K562 (cell line): Measurements from ENCODE around the gene GNPTAB. TPM values are rescaled to one million over a fixed set of nuclear protein-coding genes. Genes with fewer than 3 reads are reported as not detected.

Experiments
- ATAC-seq: fragments of 200-7000 bp; cut with Tn5 transposase; 3 replicates; pipeline ENCODE4 v1.9.1; 2020; ENCODE audit warnings: moderate library complexity
- BruUV-seq: library from RNA; stranded (reverse); fragments of 400-500 nt; replicated peaks from 2 replicates; lab custom pipeline; 2021; lab: Mats Ljungman, UMichigan
- CTCF ChIA-PET: fragments of 300-600 bp; formaldehyde crosslinking; extraction: SDS; loops from one replicate; lab custom pipeline; 2021; ENCODE audit warnings: low intra/inter-chr PET ratio; lab: Yijun Ruan, JAX
- POLR2A ChIA-PET: fragments of 300-600, 350-650 bp; sonication (Branson Sonifier 250); formaldehyde crosslinking; extraction: SDS; loops from one replicate; lab custom pipeline; 2021; ENCODE audit warnings: antibody characterized with exemption, inconsistent platforms; lab: Yijun Ruan, JAX
- DNase-seq, 4 experiments: peaks; one replicate each; pipeline versions ENCODE4 v3.0.0 to v3.0.0-alpha.2; 2011 to 2018; ENCODE audit warnings: low spot score in 3 of 4, mixed read lengths in 3 of 4; ENCODE audit errors: extremely low read depth in 1 of 4
- FAIRE-seq: peaks from 2 replicates; lab custom pipeline; 2011; peaks lifted over from hg19 to GRCh38; lab: Jason Lieb, UNC
- H2AFZ ChIP-seq: 2 replicates; pipeline ENCODE4 v1.6.0; 2011; ENCODE audit warnings: low read depth, low read length, control low read depth, inconsistent platforms
- H3K27ac ChIP-seq: fragments of 200-600 bp; 3 replicates; pipeline ENCODE4 v1.8.0; 2011; ENCODE audit warnings: low read depth, mild to moderate bottlenecking, control low read depth, inconsistent platforms, low read length, moderate library complexity, mixed read lengths; ENCODE audit errors: extremely low read depth
- H3K27me3 ChIP-seq, 2 experiments: fragments of 300-600 bp in 1 of 2; 2 replicates in 1 of 2; 3 replicates in 1 of 2; pipeline versions ENCODE4 v1.6.0 to v1.8.0; 2011; ENCODE audit warnings: inconsistent platforms in 2 of 2, low read length in 2 of 2, mild to moderate bottlenecking in 1 of 2, mixed read lengths in 1 of 2, moderate library complexity in 1 of 2; ENCODE audit not compliant: control insufficient read depth in 2 of 2, insufficient read depth in 2 of 2
- H3K36me3 ChIP-seq: fragments of 300-600 bp; 3 replicates; pipeline ENCODE4 v1.8.0; 2011; ENCODE audit warnings: mild to moderate bottlenecking, low read length, inconsistent platforms; ENCODE audit not compliant: control insufficient read depth, insufficient read depth
- H3K4me1 ChIP-seq, 2 experiments: fragments of 200-600 bp in 1 of 2; replicated peaks in 1 of 2; 2 replicates in 1 of 2; 3 replicates in 1 of 2; pipeline versions ENCODE4 v1.5.1 to v1.8.0; 2011; ENCODE audit warnings: inconsistent platforms in 2 of 2, low read length in 2 of 2, mild to moderate bottlenecking in 1 of 2, mixed read lengths in 1 of 2, moderate library complexity in 1 of 2; ENCODE audit not compliant: control insufficient read depth in 2 of 2, insufficient read depth in 2 of 2
- H3K4me2 ChIP-seq: 2 replicates; pipeline ENCODE4 v1.6.1; 2011; ENCODE audit warnings: low read length, control low read depth, inconsistent platforms, mixed read lengths; ENCODE audit not compliant: insufficient read depth
- H3K4me3 ChIP-seq: fragments of 200-600 bp; sonication (generic), shearing (Covaris generic); 2 replicates; pipeline ENCODE4 v1.5.1; 2016; ENCODE audit warnings: control low read depth, inconsistent platforms
- H3K79me2 ChIP-seq: fragments of 200-600 bp; 3 replicates; pipeline ENCODE4 v1.8.0; 2011; ENCODE audit warnings: low read length, inconsistent platforms; ENCODE audit not compliant: control insufficient read depth, insufficient read depth
- H3K9ac ChIP-seq, 2 experiments: 2 replicates each; pipeline versions ENCODE4 v1.6.0 to v1.6.1; 2011; ENCODE audit warnings: low read depth in 2 of 2, low read length in 2 of 2, control low read depth in 1 of 2, inconsistent platforms in 1 of 2, mild to moderate bottlenecking in 1 of 2, mixed read lengths in 1 of 2; ENCODE audit not compliant: insufficient read depth in 1 of 2
- H3K9me1 ChIP-seq: one replicate; pipeline ENCODE4 v1.6.0; 2011; ENCODE audit warnings: inconsistent platforms, mild to moderate bottlenecking, low read length, moderate library complexity; ENCODE audit not compliant: control insufficient read depth, insufficient read depth
- H3K9me3 ChIP-seq: replicated peaks from 2 replicates; pipeline ENCODE4 v1.5.1; 2011; ENCODE audit warnings: low read depth, low read length, inconsistent platforms; ENCODE audit not compliant: control insufficient read depth, insufficient read depth
- H4K20me1 ChIP-seq: replicated peaks from 2 replicates; pipeline ENCODE4 v1.6.1; 2011; ENCODE audit warnings: low read length, inconsistent platforms, mixed read lengths; ENCODE audit not compliant: control insufficient read depth, insufficient read depth
- DMBX1 ChIP-seq: fragments of 250-450 bp; sonication (Bioruptor Pico); IDR thresholded peaks from 2 replicates; pipeline ENCODE4 v1.8.0; 2022; ENCODE audit warnings: inconsistent platforms, mild to moderate bottlenecking, moderate library complexity, borderline replicate concordance
- FOSL1 ChIP-seq: fragments of 200-800 bp; sonication (Bioruptor generic); conservative IDR thresholded peaks from 2 replicates; pipeline ENCODE4 v1.6.1; 2016; ENCODE audit warnings: missing genetic modification characterization, missing compliant biosample characterization
- FOXA3 ChIP-seq, 2 experiments: fragments of 450-650 bp in 1 of 2; sonication (generic) in 1 of 2; formaldehyde crosslinking; IDR thresholded peaks in 1 of 2; conservative IDR thresholded peaks in 1 of 2; 2 replicates each; pipeline versions ENCODE4 v1.4.0 to v1.8.0; 2020 to 2022; ENCODE audit warnings: mild to moderate bottlenecking in 2 of 2, missing genetic modification reagents in 1 of 2
- HEY1 ChIP-seq: fragments of 250-450 bp; sonication (Bioruptor Pico); IDR thresholded peaks from 2 replicates; pipeline ENCODE4 v1.5.0; 2020; ENCODE audit warnings: mild to moderate bottlenecking, moderate library complexity, borderline replicate concordance
- HOMEZ ChIP-seq: fragments of 250-450 bp; sonication (Bioruptor Pico); IDR thresholded peaks from 2 replicates; pipeline ENCODE4 v1.4.0; 2020; ENCODE audit warnings: mild to moderate bottlenecking, moderate library complexity
- SLC30A9 ChIP-seq: fragments of 250-450 bp; sonication (Bioruptor Pico); IDR thresholded peaks from 2 replicates; pipeline ENCODE4 v1.8.0; 2022; ENCODE audit warnings: mild to moderate bottlenecking, moderate library complexity
- SMAD3 ChIP-seq: fragments of 450-650 bp; formaldehyde crosslinking; conservative IDR thresholded peaks from 2 replicates; pipeline ENCODE4 v1.4.0; 2020; ENCODE audit warnings: mild to moderate bottlenecking
- ZNF133 ChIP-seq: fragments of 250-450 bp; sonication (Bioruptor Pico); IDR thresholded peaks from 2 replicates; pipeline ENCODE4 v1.4.0; 2020; ENCODE audit warnings: mild to moderate bottlenecking
- ZNF384 ChIP-seq: IDR thresholded peaks from 2 replicates; pipeline ENCODE4 v1.6.1; 2012; ENCODE audit warnings: low read depth, low read length, improper control_type of control experiment
- WGBS: fragments of 100-300 bp; shearing (Covaris generic); methylation state at CpG from one replicate; pipeline ENCODE4 v1.1.6; 2016; ENCODE audit warnings: low coverage, mixed read lengths; ENCODE audit not compliant: insufficient coverage; ENCODE audit errors: missing lambda C conversion rate; 5-methylcytosine and 5-hydroxymethylcytosine counted together
- in situ Hi-C: fragments of 300-500 bp; cut with MboI; formaldehyde crosslinking; loops from 4 replicates; pipeline ENCODE4 v1.15.0; 2018; ENCODE audit warnings: inconsistent platforms, mixed read lengths
- intact Hi-C: fragments of 100-400 bp; cut with micrococcal nuclease; formaldehyde crosslinking; loops from 2 replicates; pipeline ENCODE4 v1.14.2; 2022
- polyA plus RNA-seq, 8 experiments: library from polyadenylated mRNA; depleted of rRNA in 4 of 8; stranded (reverse) in 5 of 8; unstranded in 3 of 8; fragments of >200 nt; fragmentation: Nextera tagmentation in 2 of 8; fragmentation: Illumina TruSeq in 1 of 8; extraction: Ambion mirVana in 2 of 8; extraction: Trizol in 1 of 8; gene quantifications; 2 replicates each; pipeline versions ENCODE4 v1.2.1 to v1.2.3, GENCODE V29; 2011 to 2014; ENCODE audit warnings: inconsistent platforms in 1 of 8, missing spikeins in 1 of 8
- total RNA-seq, 7 experiments: library from RNA; depleted of rRNA in 6 of 7; stranded (reverse); fragments of >200 nt in 6 of 7; fragmentation: Illumina TruSeq in 2 of 7; extraction: Trizol in 2 of 7; gene quantifications; 2 replicates each; pipeline versions ENCODE4 v1.2.1 to v1.2.3, GENCODE V29; 2011 to 2021; ENCODE audit warnings: low replicate concordance in 1 of 7
- TF ChIP-seq, protein P1 (sequence below): fragments of 450-650 bp; IDR thresholded peaks from 2 replicates; pipeline ENCODE4 v1.6.1; 2016; ENCODE audit warnings: antibody characterized with exemption

The GNPTAB gene
- total and polyA plus RNA-seq, 9 of the 15 experiments (the other 6 are each of a cell fraction or from before 2014, with no cell fraction given), result 5.9 to 23.2 (median 19.3) TPM

- TF ChIP-seq SLC30A9 (CRISPR knock-in tag), result no peak
- peak; percentile 55; the same call in 1 of the 2 replicates for TF ChIP-seq DMBX1 (CRISPR knock-in tag)
- TF ChIP-seq FOXA3 (CRISPR knock-in tag; conservative IDR thresholded peaks at IDR 0.05 in 1 of 2, IDR thresholded peaks at IDR 0.05 in 1 of 2), result 0 out of 4 replicates have a peak, but pooled peaks of 1 of the 2 experiments have one; percentile 51
- TF ChIP-seq, protein P1, sequence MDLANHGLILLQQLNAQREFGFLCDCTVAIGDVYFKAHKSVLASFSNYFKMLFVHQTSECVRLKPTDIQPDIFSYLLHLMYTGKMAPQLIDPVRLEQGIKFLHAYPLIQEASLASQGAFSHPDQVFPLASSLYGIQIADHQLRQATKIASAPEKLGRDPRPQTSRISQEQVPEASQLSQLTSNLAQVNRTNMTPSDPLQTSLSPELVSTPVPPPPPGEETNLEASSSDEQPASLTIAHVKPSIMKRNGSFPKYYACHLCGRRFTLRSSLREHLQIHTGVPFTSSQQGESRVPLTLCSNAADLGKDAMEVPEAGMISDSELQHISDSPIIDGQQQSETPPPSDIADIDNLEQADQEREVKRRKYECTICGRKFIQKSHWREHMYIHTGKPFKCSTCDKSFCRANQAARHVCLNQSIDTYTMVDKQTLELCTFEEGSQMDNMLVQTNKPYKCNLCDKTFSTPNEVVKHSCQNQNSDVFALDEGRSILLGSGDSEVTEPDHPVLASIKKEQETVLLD, result peak; percentile 63; the same call in 1 of the 2 replicates
These were observed 134.2 kb downstream of the GNPTAB start (continued) for GRCh38 chr12:101696251-101697196.

DNA sequence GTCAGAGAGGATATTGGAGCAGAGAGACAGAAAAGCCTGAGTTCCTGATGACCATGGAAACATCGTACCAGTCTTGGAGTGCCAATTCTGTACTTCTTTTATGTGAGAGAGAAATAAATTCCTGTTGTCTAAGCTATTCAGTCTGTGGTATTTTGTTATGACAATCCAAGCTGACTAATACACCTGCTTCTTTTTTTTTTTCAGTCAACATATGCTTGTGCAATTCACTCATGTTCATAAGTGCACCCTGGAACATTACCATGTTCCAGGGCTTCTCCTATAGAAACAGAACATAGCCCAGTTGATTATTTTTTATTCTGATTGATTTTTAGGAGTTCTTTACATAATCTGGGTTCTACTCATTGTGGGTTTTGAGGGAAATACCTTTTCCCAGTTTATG is 135.1 kb downstream of the GNPTAB start:
- peaks cover 35% of the 10 kb centered on the region for H3K79me2 ChIP-seq
- H3K4me1 ChIP-seq, result peaks cover 11 to 22% of the 10 kb centered on the region in 2 experiments
- POLR2A ChIA-PET, result interaction anchor here (1.4 kb wide), 1 partner anchor 14 kb away, joined by 3 read pairs; no protein-coding TSS in a partner anchor
- intact Hi-C loops, result loop anchor here (2.0 to 5.0 kb wide), 2 partner anchors 25 to 1423 kb away; no protein-coding TSS in a partner anchor
- DNase-seq (no peak), ATAC-seq (no peak), FAIRE-seq (no peak)
- BruUV-seq, result no TSS peak
- H3K9ac ChIP-seq, result peak overlapping the region in 1 of 2 experiments; percentile 21; a peak in 1 of 4 replicates
- CTCF ChIA-PET, result no interaction called here
- H4K20me1 ChIP-seq, result no peaks in the 10 kb centered on the region
- no peaks in the 10 kb centered on the region for H3K27me3 ChIP-seq
- H3K9me1 ChIP-seq, result no peaks in the 10 kb centered on the region
- peak overlapping the region; percentile 79 for H2AFZ ChIP-seq
- 50% methylated on average over 1 of the region's 1 CpG for WGBS
- TF ChIP-seq SMAD3 (CRISPR knock-in tag) (no peak), ZNF384 (0 out of 2 replicates have a peak, but pooled peaks have one; percentile 19), FOSL1 (tag) (0 out of 2 replicates have a peak, but pooled peaks have one; percentile 35), ZNF133 (CRISPR knock-in tag) (no peak), HEY1 (CRISPR knock-in tag) (no peak), HOMEZ (no peak)
- peaks cover 3% of the 10 kb centered on the region; the same call in 1 of the 3 replicates for H3K36me3 ChIP-seq
- in situ Hi-C loops, result no loop called here
- no peak overlapping the region for H3K4me3 ChIP-seq
- peak overlapping the region; percentile 25; the same call in 2 of the 3 replicates for H3K27ac ChIP-seq
- peaks cover 7% of the 10 kb centered on the region for H3K9me3 ChIP-seq
- H3K4me2 ChIP-seq, result peak overlapping the region; percentile 57
